Measurements from ENCODE around the gene NOSIP.

The NOSIP gene

DNA sequence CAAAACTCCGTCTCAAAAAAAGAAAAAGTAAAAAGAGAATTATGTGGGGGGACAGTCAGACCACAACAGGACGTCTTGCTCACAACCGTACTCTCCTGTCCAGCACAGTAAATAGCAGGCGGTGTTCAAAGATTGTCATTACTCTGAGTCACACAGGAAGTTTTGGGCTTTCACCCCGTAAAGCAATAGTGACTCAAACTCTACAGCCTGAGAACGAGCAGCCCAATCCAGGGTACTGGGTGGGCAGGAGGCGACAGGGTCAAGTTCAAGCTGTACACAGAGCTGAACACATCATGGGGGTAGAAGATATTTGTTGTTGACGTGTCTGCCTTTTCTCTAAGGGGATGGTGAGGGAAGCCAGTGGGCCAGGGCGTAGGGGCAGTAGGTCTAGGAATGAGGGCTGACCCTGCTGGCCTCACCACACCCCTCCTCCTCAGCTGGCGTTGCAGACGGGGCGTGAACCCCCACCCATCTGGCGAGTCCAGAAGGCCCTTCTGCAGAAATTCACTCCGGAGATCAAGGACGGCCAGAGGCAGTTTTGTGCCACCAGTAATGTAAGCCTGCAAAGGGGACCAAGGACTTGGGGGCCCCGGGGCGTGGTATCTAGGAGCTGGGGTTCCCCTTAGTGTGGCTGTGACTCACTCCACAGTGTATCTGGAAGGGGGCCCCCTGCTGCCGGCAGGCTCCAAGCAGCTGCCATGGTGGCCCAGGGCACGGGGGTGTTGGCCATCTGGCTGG, 33.9 kb upstream of the NOSIP start:
- TF ChIP-seq, protein P1, sequence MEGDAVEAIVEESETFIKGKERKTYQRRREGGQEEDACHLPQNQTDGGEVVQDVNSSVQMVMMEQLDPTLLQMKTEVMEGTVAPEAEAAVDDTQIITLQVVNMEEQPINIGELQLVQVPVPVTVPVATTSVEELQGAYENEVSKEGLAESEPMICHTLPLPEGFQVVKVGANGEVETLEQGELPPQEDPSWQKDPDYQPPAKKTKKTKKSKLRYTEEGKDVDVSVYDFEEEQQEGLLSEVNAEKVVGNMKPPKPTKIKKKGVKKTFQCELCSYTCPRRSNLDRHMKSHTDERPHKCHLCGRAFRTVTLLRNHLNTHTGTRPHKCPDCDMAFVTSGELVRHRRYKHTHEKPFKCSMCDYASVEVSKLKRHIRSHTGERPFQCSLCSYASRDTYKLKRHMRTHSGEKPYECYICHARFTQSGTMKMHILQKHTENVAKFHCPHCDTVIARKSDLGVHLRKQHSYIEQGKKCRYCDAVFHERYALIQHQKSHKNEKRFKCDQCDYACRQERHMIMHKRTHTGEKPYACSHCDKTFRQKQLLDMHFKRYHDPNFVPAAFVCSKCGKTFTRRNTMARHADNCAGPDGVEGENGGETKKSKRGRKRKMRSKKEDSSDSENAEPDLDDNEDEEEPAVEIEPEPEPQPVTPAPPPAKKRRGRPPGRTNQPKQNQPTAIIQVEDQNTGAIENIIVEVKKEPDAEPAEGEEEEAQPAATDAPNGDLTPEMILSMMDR (IDR thresholded peaks at IDR 0.05): no peak

GRCh38 chr19:49613374-49613773, 33.0 kb upstream of the NOSIP start:
- TF ChIP-seq, protein P1 (IDR thresholded peaks at IDR 0.05): no peak

DNA sequence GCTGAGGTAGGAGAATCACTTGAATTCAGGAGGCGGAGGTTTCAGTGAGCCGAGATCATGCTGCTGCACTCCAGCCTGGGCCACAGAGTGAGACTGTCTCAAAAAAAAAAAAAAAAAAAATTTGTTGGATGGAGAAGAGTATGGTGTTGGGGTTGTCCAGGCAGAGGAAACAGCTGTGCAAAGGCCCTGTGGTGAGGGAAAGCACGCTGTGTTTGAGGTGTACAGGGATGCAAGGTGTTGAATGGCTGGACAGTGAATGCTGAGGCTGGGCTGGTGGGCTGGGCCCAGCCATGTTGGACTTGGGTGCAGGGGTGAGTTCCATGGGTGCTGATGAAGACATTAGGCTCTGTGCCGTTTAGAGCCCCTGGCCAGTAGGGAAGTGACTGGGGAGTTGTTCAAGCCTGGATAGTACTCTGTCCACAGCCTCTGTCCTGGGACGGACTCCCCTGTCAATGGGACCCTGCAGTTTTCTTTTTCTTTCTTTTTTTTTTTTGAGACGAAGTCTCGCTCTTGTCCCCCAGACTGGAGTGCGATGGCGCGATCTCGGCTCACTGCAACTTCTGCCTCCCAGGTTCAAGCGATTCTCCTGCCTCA, 29.2 kb upstream of the NOSIP start:
- TF ChIP-seq, protein P1 (IDR thresholded peaks at IDR 0.05): no peak

GRCh38 chr19:49605605-49606004, 25.2 kb upstream of the NOSIP start:
- TF ChIP-seq, protein P1 (IDR thresholded peaks at IDR 0.05): no peak

GRCh38 chr19:49602806-49603205, 22.4 kb upstream of the NOSIP start:
- TF ChIP-seq, protein P1 (IDR thresholded peaks at IDR 0.05): no peak

GRCh38 chr19:49601482-49602038, 21.2 kb upstream of the NOSIP start:
- TF ChIP-seq, protein P1 (IDR thresholded peaks at IDR 0.05): no peak

DNA sequence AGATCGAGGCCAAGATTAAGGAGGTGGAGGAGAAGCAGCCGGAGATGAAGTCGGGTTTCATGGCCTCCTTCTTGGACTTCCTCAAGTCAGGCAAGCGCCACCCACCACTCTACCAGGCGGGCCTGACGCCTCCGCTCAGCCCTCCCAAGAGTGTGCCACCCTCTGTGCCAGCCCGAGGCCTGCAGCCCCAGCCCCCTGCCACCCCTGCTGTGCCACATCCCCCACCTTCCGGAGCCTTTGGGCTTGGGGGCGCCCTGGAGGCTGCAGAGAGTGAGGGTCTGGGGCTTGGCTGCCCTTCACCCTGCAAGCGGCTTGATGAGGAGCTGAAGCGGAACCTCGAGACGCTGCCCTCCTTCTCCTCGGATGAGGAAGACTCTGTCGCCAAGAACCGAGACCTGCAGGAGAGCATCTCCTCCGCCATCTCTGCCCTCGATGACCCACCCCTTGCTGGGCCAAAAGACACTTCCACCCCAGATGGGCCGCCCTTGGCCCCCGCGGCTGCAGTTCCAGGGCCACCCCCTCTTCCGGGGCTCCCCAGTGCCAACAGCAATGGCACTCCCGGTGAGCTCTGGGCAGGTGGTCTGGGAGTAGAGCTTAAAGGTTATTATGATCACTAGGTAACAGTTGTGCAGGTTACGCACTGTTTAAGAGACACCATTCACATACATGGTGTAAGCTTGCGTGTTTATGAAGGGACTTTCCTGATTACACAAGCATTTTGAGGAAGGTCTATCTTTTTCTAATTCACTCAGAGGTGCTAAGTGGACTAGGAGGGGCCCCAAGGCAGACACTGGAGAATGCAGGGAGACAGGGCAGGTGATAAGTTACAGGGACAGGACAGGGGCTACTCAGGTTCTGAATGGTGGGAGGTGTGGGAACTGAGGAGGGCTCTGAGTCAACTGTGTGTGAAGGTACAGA, 19.3 kb upstream of the NOSIP start:
- TF ChIP-seq, protein P1 (IDR thresholded peaks at IDR 0.05): no peak
